ENCODE measurements around the gene DIAPH2.
"Not testable (repeated sequence)": the region's sequence is repeated elsewhere in the genome, so short reads cannot be mapped to it uniquely, and the experiment has no call there.

Gene DIAPH2

GRCh38 chrX:97401154-97401553, 716.5 kb downstream of the DIAPH2 start:
- H3K27ac ChIP-seq, result no peak overlapping the region
- no peak overlapping the region for H3K4me3 ChIP-seq

DNA sequence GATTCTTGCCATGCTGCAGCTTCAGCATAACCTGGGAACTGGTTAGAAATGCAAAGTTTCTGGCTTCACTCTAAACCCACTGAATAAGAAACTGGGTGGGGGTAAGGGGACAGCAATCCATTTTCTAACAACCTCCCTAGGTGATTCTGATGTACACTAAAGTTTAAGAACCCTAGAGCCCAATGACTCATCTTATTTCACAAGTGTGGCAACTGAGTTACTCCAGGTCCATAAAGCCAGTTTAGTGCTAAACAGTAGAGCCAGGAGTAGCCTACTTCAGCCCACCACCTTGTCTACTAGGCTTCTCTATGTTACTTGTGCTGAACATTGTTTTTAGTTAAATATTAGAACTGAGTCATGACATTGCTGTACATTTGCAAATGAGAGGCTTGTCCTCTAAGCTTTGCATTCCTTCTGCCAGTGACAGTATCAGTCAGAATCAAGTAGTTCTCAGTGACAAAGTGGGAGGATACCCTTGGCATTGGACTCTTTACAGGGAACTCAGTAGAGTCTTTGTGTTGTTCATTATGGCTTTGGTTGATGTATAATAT, 717.0 kb downstream of the DIAPH2 start:
- H3K27ac ChIP-seq, result no peak overlapping the region
- H3K4me3 ChIP-seq, result no peak overlapping the region

DNA sequence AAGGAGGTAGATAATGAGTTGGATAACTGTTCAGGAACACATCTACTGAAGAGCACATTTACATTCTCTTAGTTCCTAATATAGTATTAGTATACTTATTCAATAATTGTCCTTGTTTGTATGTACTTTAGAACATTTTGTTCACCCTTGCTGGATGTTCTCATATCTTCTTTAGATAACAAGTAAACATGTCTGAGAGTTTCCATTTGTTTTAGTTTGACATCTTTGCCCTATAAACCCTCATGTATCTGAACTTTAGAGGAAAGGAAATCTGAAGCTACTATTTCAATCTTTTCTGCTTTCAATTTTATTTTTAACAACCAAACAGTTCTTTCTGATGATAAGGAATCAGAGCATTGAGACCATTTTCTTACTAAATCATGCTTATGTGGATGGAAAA, 717.7 kb downstream of the DIAPH2 start:
- H3K4me3 ChIP-seq, result no peak overlapping the region
- H3K27ac ChIP-seq, result no peak overlapping the region

- no peak overlapping the region for H3K4me3 ChIP-seq
- H3K27ac ChIP-seq, result no peak overlapping the region
Measured at GRCh38 chrX:97402903-97403302, 718.3 kb downstream of the DIAPH2 start.

DNA sequence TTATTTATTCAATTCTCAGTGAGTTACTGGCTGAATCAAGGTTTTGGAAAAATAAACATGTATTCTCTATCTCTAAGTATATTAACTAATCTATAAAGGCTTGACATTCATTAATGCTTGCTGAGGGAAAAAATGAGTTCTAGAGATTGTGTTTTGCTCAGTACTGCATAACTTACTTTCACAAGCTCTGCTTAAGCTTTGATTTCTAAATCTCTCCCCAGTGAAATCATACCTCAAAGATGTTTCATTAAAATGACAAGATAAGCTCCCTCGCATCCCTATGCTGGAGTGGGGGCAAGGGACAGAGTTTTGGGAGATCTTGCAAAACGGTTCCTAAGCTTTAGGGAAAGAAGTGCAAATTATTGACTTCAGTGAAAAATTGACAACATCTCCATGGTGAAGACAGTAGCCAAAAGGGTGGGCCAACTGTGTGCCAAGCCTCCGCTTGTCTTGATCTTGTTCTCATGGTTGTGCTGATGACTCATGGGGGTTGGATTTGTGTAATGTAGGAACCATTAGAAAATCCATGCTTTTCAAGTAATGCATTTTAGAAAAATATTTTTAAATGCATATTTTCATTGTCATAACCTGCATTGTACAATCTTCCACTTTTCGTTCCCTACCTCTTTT, 720.5 kb downstream of the DIAPH2 start:
- H3K27ac ChIP-seq, result no peak overlapping the region
- no peak overlapping the region for H3K4me3 ChIP-seq

DNA sequence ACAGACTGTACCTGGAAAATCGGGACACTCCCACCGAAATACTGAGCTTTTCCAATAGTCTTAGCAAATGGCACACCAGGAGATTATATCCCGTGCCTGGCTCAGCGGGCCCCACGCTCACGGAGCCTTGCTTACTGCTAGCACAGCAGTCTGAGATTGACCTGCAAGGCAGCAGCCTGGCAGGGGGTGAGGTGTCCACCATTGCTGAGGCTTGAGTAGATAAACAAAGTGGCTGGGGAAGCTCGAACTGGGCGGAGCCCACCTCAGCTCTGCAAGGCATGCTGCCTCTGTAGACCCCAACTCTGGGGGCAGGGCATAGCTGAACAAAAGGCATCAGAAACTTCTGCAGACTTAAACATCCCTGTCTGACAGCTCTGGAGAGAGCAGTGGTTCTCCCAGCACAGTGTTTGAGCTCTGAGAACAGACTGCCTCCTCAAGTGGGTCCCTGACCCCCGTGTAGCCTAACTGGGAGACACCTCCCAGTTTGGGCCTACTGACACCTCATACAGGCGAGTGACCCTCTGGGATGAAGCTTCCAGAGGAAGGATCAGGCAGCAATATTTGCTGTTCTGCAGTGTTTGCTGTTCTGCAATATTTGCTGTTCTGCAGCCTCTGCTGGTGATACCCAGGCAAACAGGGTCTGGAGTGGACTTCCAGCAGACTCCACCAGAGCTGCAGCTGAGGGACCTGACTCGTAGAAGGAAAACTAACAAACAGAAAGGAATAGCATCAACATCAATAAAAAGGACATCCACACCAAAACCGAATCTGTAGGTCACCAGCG, 725.2 kb downstream of the DIAPH2 start:
- not testable (repeated sequence) for H3K4me3 ChIP-seq, H3K27ac ChIP-seq

GRCh38 chrX:97416461-97416860, 731.8 kb downstream of the DIAPH2 start:
- H3K4me3 ChIP-seq, result no peak overlapping the region
- H3K27ac ChIP-seq, result no peak overlapping the region

- Histone ChIP-seq H3K4me3 (no peak overlapping the region), H3K27ac (no peak overlapping the region)
Measured at GRCh38 chrX:97429101-97429500, 744.5 kb downstream of the DIAPH2 start.

DNA sequence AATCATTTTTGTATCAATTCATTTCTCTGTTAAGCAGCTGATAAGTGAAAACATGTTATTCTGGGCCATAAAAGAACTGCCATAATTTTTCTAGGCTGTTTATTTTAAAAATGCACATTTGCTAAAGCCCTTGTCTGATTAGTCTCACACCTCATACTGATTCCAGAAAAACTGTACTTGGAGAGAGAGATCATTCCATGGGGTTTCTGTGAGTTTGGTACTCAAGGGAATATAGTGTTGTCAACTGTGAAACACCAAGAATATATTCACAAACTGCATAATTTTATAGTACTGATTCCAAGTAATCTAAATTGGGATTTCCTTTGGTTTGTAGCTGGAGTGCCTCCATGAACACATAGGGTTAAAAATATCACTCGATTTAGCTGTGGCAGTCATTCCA, 746.6 kb downstream of the DIAPH2 start:
- no peak overlapping the region for H3K27ac ChIP-seq

GRCh38 chrX:97446298-97446882, 761.7 kb downstream of the DIAPH2 start:
- no peak overlapping the region for H3K27ac ChIP-seq

More for the DNA sequence above, 746.6 kb downstream of the DIAPH2 start:
- H3K4me3 ChIP-seq, result no peak overlapping the region

DNA sequence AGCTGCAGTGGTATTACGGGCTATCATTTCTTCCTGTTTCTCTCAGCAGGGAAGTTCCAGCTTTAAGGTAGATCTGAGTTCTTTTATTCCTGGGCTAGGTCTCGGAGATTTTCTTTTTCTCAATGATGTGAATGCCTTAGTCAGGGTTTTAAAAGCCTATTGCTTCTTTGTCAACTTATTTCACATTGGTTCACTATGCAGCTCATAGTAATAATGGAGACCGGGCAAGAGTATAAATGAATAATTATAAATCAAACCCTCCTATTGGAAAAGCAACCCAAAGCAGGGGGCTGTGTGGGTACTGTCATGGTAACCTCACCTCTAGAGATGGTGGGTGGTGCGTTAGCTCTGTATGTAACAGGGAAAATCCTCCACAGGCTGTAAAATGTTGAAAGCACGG, 762.7 kb downstream of the DIAPH2 start:
- no peak overlapping the region for H3K4me3 ChIP-seq
- H3K27ac ChIP-seq, result no peak overlapping the region

More at GRCh38 chrX:97446298-97446882, 761.7 kb downstream of the DIAPH2 start:
- H3K4me3 ChIP-seq, result no peak overlapping the region

- no peak overlapping the region for H3K4me3 ChIP-seq
- H3K27ac ChIP-seq, result no peak overlapping the region
Measured at GRCh38 chrX:97452283-97452682, 767.6 kb downstream of the DIAPH2 start.

- no peak overlapping the region for H3K27ac ChIP-seq
Measured at GRCh38 chrX:97461763-97462162, 777.1 kb downstream of the DIAPH2 start.

GRCh38 chrX:97471071-97471470, 786.4 kb downstream of the DIAPH2 start:
- no peak overlapping the region for H3K27ac ChIP-seq

More at GRCh38 chrX:97461763-97462162, 777.1 kb downstream of the DIAPH2 start:
- H3K4me3 ChIP-seq, result no peak overlapping the region

GRCh38 chrX:97474933-97475332, 790.3 kb downstream of the DIAPH2 start:
- no peak overlapping the region for H3K4me3 ChIP-seq
- H3K27ac ChIP-seq, result no peak overlapping the region

More at GRCh38 chrX:97471071-97471470, 786.4 kb downstream of the DIAPH2 start:
- no peak overlapping the region for H3K4me3 ChIP-seq

- Histone ChIP-seq H3K27ac (no peak overlapping the region), H3K4me3 (no peak overlapping the region)
Measured at GRCh38 chrX:97479106-97479890, 794.7 kb downstream of the DIAPH2 start.

- Histone ChIP-seq H3K27ac (no peak overlapping the region), H3K4me3 (no peak overlapping the region)
Measured at GRCh38 chrX:97481228-97481627, 796.6 kb downstream of the DIAPH2 start.

- no peak overlapping the region for H3K4me3 ChIP-seq
- H3K27ac ChIP-seq, result no peak overlapping the region
Measured at GRCh38 chrX:97482666-97483300, 798.1 kb downstream of the DIAPH2 start.

DNA sequence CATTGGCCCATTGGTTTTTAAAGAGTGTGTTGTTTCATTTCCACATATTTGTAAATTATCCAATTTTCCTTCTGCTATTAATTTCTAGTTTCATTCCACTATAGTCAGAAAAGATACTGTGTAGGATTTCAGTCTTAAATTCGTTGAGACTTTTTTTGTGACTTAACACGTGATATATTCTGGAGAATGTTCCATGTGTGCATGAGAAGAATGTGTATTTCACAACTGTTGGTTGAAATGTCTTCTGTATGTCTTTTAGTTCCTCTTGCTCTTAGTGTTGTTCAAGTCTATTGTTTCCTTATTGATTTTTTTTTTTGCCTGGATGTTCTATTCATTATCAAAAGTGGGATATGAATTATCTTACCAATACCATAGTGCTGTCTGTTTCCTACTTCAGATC, 806.0 kb downstream of the DIAPH2 start:
- Histone ChIP-seq H3K27ac (no peak overlapping the region), H3K4me3 (no peak overlapping the region)
